ENCODE measurements around the gene RSPH3.
"Not testable (repeated sequence)": the region's sequence is repeated elsewhere in the genome, so short reads cannot be mapped to it uniquely, and the experiment has no call there.

Gene RSPH3, protein sequence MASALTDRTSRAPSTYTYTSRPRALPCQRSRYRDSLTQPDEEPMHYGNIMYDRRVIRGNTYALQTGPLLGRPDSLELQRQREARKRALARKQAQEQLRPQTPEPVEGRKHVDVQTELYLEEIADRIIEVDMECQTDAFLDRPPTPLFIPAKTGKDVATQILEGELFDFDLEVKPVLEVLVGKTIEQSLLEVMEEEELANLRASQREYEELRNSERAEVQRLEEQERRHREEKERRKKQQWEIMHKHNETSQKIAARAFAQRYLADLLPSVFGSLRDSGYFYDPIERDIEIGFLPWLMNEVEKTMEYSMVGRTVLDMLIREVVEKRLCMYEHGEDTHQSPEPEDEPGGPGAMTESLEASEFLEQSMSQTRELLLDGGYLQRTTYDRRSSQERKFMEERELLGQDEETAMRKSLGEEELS

DNA sequence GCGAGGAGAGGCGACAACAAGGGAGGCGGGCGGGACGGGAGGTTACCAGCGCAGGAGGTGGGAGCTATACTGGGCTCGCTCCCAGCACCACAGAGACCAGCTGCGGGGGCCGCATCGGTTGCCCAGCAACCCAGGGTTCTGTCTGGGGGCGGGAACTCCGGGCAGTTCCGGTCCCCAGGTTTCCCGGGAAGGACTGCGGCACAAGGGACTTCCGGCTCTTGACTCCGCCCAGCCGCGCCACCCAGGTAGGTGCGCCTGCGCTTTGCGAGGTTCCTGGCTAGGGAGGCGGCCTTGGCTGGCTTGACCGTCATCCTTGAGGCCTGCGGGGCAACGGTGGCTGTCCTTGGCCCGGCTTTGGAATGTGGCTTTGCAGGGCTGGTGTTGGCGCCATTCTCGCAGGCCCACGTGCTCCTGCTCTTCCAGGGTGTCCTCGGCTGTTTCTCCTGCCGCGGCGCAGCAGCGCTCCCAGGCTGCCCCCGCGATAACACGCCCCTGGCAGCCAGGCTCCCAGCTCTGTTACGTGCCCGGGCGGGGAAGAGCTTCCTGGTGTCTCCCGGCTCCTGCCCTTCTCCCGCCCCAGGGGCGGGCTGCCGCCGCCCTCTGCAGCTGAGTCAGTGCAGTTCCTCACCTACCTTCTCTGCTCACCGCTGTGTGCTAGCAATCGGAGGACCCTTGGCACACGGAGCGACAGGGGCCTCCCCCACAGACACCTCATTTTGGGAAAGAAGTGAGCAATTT, at the start of gene RSPH3:
RSPH3 (minus strand) TSS at position 537 of the 738 bp plus-strand sequence. CDS start 652 bp downstream, outside the sequence.
- peak; percentile 76 for DNase-seq (ENCODE audit: low read depth)

DNA sequence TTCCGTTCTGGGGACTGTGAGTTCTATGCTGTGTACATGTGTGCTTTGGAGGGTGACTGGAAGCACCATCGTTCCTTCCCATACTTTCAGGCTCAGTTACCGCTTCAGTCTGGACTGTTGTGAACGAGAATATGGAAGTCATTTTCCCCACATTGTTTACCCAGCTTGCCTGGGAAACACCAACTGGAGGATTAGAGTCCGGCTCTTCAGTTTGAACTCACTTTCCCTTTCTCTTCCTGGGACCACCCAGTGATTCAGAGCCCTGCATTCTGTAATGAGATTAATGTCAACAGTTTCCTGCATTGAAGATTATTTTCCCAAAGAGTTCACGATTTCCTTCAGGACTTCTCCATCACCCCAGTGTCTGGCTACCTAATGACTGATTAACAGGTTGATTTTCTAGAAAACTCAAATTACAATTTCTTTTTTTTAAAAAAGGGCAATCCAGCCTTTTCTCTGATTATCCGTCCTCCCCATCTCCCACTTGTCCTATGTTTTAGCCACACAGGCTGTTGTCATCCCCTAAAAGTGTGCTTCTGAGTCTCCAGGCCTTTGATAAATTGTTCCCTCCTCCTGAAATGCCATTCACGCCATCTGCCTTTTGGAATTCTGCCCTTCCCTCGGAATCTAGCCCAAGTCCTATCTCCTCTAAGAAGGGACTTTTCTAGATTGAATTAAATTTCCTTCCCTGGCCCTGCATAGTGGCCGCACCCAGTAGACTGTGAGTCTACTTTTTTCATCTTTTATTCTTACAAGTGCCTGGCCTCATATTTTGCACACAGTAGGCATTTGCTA, 48.1 kb upstream of the RSPH3 start:
- DNase-seq (ENCODE audit: low read depth): no peak

DNA sequence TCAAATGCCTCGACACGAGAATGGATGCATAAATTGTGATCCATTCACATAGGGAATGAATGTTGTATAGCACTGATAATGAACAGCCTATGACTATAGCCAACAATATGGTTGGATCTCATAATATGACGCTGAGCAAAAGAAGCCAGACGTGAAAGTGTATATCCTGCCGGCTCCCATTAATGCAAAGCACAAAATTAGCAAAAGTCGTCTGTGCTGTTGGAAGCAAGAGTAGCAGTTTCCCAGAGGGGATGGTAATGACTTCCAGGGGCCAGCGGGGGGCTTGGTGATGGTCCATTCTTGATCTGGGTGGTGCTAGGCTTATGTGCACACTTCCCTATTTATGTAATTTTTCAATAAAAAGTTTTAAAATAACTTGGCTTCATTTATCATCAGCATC, 45.8 kb upstream of the RSPH3 start:
- no peak for DNase-seq (ENCODE audit: low read depth)

DNA sequence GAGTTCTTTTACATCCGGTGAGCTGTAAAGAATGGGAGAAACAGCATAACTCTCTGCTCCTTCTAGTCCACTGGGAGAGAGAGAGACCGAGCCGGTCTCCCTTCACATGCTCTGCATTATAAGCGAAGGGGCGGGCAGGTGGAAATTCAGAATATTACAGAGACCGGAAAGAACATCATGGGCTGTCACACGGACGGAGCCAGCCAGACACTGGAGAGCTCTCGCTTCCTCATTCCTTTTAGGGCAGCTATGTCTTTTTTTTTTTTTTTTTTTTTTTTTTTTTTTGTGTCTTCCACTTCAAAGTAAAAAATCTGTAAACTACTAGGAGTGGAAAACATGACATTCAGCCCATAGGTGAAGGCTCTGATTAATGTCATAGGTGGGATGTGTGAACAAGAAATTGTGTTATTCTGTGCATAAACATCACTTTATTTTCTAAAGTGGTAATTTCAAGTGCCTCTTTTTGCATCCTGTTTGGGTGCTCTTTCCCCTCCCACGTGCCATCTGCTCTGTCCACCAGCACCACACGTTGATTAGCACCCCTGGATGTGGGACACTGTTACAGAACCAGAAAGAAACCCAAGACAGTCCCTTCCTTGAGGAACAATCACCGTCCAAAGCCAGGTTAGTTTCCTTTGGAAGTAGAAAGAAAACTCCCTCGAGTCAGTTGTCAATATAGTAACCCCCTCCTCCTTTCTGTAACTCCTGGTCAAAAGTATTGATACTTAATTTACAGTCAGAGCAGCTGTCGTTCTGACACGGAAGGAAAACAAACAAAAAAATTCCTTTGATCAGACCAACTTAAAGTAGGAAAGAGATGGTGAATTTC, 45.1 kb upstream of the RSPH3 start, which contains the start of gene TAGAP:
TAGAP (minus strand) TSS at position 93 of the 829 bp plus-strand sequence. CDS start 845 bp downstream, outside the sequence.
- no peak for DNase-seq (ENCODE audit: low read depth)

DNA sequence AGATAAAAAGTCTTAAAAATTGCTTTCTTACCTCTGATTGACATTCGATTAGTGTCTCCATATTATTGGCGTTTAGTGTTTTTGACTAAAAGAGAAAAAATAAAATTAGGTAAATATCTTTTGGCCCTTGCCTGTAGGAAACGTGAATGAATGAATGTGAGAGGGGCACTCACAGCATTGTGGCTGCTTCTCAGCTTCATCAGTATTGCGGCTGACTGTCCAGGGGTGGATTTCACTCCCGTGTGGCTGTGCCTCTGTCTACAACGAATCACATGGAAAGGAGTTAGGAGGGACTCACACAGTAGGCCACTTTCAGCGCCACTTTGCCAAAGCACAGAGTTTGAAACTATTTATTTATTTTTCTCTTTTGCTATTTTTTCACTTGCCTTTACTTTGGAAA, 43.9 kb upstream of the RSPH3 start:
- DNase-seq (ENCODE audit: low read depth): no peak

DNA sequence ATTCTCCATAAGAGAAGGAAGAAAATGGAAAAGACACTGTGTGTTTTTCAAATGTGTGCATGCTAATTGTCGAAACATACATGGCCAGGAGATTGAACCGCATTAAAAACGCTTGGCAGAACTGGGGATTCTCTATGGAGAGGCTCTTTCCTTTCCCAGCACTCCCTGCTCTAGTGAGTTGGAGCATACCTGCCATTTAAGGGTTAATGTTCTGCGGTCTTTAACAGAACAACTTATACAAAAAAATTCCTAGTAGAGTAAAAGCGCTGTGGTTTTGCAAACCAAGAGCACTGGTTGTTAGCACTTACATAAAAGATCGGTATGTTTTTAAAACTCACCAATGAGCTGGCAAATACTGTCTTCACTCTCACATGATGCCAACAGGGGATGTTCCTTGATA, 43.2 kb upstream of the RSPH3 start:
- DNase-seq (ENCODE audit: low read depth): no peak

DNA sequence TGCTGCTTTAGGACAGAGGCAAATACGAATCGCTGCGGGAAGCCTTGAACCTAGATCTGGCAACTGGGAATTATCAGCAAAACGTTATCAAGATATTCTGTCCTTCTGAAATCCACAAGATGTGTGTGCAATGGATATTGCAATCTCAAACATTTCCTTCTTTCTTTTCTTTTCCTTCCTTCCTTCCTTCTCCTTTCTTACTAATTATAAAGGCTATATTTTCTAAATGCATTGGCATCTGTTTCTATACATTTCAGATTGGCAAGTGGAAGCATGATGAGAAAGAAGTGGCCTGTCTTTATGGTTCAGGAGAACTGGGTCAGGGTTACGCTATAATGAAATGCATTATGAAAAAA, 42.8 kb upstream of the RSPH3 start:
- DNase-seq (ENCODE audit: low read depth): no peak

DNA sequence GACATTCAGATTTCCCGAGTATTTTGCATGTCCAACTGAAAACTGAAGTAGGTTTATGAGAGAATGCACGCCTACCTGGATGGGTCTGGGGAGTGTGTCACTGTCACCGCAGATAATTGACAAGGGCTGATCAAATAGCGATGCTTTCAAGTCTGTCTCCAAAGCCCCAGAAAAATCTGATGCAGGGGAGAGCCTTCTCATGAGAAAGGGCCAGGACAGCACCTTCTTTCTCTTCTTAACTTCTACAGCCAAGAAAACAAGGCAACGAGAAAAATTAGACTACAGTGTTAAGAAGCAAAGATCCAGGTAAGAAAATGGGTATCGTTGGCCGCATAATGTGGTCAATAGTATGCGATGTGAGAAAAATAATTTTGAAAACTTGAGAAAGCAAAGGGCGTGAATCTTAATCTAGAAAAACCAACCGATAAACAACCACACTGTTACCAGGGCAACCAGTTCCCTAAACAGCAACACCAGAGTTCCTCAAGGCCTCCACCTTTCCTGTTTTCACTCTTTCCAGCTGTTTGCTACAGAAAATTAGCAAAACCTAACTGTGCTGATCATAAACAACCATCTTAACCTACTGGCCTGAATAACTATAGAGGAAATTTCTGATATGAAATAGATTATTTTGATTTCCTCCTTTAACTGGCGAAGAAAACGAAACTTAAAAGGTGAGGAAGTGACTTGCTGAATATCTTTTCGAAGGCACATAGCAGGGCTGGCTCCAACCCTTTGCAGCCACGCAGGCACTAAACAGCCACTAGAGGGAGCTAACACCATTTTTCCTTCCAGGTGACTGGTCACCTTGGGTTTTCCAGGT, 42.2 kb upstream of the RSPH3 start:
- peak; percentile 13 for DNase-seq (ENCODE audit: low read depth)

DNA sequence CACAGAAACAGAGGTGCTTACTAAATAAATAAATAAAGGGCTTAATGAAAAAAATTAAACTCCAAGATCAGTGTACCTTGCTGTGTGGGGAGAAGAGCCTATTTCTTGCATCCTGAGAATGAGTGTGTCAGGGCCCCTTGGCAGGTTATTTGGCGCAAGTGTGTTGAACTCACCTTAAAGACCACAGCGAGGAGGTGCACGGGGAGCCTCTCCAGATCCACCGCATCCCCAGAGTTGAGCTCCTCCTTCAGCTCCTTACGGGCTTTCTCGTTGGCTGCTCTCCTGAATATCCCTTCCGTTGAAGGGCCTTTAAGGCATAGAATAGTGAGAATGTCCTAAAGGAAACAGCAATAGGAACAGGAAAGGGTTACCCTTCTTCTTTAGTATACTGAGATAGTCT, 41.2 kb upstream of the RSPH3 start:
- no peak for DNase-seq (ENCODE audit: low read depth)

DNA sequence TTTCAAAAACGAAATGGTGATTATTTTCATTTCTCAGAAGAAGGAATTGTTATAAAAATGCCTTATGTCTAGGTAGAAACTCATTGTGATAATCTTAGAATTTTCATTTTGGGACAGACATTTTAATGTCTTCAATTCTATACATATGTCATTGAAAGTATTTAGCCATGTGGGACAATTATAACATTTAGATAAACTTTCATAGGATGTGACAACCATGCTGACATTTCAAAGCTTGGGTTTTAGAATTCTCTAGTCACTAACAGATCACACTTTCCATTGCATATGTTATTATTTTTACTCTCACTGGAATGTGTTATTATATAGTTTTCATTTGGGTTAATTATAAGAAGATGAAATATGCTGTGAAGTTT, 39.9 kb upstream of the RSPH3 start:
- no peak for DNase-seq (ENCODE audit: low read depth)

DNA sequence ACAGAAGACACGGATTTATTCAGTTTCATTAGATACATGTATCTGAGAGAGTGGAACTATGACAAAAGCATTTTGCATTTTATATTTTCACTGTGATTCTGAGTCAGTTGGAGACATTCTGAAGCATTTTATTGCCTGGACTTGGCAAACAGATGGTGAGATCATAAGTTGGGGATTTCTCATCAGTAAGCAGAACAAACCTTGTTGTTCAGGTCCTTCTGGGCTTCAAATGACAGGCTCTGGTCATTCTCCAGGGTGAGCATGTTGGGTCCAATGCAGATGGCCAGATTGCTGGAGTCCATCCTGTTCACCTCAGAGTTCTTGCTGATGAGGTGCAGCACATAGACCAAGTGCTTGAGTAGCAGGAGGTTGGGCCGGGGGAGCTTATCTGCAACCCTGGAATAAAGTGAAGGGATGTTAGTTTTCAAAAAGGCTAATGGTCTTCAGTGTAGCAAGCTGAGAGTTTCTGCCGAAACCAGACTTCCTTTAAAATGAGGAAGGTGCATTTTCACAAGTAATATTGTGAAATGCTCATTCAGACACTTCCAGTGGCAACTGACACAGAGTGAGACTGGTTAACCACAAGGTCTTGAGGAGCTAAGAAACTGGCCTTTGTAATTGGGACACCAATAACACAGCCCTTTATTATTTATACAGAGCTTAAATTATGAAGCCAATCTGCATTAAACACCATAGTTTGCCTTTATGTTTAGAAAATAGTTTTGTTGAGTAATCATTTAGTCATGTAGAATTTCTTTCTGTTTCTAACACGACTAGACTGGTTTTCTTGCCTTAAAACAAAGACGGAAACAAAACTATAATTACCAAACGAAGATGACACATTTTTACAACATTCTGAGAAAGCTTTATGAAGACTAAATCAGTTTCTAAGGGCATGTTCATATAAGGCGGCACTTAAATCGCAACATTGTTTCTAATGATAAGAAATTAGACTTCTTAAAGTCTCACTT, 39.2 kb upstream of the RSPH3 start:
- peak; percentile 62 for DNase-seq (ENCODE audit: low read depth)

DNA sequence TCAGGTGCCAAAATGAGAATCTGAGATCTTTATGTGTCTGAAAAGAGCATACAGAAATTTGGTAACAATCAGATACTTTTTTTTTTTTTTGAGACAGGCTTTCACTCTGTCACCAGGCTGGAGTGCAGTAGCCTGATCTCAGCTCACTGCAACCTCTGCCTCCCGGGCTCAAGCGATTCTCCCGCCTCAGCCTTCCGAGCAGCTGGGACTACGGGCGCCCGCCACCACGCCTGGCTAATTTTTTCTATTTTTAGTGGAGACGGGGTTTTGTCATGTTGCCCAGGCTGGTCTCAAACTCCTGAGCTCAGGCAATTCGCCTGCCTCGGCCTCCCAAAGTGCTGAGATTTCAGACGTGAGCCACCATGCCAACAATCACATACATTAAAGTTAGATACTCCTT, 38.3 kb upstream of the RSPH3 start:
- DNase-seq (ENCODE audit: low read depth): not testable (repeated sequence)

DNA sequence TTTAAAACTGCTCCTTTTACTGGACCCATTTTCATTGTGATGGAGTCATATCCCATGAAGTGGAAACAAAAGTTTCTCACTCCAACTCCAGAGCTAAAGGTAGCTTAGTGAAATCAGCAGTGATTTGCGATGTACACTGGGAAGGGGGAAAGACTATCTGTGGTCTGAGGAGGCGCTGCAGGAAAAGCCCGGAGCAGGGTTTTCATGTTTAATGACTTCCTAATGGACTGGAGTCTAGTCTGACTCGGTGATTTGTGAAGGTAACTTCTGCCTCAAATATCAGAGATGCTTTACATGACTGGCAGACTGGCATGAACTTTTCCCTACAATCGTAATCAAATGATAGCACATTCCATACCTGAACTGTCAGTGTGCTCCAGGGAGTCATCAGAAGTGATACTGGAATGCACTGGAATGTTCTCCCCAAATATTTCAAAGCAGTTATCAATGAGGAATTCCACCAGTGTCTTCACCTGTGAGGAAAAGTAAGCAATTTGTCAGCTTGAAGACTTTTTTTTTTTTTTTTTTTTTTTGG, 37.8 kb upstream of the RSPH3 start:
- DNase-seq (ENCODE audit: low read depth): no peak

DNA sequence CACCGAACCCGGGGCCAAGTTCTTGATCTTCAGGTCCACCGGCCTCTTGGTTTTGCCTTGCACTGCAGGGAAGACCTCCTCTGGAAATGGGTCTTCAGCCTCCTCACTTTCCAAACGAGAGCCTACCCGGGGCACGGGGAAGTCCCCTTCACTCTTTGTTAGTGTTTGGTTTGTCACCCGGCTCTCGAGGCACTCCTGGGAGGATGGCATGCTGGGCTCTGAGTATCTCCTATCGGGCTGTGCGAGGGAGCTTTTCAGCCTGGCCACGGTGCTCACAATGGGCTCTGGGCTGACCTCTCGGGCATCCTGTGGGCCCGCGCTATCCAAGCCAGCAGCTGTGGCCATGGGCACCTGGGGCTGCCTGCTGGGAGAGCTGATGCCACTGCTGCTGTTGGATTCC, 36.7 kb upstream of the RSPH3 start:
- DNase-seq (ENCODE audit: low read depth): no peak

DNA sequence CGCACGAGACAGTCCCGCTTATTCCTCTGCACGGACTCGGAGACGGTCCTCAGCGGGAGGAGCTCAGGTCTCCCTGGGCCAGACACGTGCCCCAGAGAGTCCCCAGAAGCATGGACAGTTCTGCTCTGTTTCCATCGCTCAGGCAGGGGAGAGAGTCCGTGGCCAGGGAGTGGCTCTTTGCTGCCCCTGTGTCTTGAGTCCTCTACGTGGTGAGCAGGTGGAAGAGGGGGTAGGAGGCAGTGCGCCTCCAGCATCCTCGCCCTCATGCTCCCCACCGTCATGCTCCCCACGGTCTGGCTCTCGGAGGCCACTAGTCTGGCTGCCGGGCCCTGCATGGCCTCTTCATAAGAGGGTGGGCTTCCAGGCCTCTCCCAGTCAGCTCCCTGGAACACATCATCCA, 35.9 kb upstream of the RSPH3 start:
- DNase-seq (ENCODE audit: low read depth): no peak

DNA sequence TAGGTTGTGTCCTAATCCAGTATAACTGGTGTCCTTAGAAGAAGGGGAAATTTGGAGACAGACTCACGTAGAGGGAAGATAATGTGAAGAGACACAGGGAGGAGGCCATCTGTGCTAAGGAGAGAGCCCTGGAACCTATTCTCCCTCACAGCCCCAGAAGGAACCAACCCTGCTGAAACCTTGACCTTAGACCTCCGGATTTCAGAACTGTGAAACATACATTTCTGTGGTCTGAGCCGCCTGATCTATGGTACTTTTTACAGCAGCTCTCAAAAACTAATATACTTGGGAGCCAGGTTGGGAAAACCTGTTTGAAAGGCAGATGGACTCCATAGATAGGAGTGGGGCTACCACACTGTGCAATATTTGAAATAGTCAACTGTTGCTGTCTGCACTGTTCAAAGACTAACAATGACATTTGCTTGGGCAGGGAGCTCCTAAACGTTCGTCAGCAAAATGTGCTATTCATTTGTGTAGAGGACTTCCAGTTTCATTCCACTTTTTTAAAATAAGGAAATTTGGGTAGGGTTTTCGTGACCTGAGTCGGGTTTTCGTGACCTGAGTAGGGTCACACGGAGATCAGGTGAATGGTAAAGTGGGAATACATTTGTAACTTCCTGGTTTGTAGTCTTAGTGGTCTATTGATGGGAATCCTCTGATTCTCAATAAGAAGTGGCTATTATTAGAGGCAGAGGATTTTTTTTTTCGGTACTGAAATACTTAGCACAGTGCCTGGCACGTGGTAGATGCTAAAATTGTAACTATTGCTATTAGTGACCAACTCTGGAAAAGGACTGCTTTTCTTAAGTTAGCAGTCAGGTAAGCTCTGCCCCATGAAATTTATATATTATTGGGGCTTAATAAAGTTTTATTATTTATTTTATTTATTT, 33.4 kb upstream of the RSPH3 start:
- no peak for DNase-seq (ENCODE audit: low read depth)

DNA sequence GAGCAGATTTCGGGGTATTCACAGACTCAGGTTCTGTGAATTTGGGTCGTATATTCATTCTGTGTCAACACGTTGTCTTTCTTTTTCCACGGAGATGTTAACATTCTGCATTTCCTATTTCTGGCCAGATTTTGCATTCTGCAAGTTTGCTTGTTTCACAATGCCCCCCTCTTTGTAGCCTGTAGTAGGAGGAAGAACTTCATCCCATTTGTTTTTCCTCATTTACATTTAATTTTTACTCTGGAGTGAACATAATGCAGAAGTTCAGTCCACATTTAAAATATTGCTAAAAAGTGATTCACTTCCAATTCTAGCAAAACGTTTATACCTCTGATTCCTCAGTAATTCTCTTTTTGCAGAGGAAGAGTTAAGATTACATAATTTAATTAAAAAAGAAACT, 31.8 kb upstream of the RSPH3 start:
- no peak for DNase-seq (ENCODE audit: low read depth)

DNA sequence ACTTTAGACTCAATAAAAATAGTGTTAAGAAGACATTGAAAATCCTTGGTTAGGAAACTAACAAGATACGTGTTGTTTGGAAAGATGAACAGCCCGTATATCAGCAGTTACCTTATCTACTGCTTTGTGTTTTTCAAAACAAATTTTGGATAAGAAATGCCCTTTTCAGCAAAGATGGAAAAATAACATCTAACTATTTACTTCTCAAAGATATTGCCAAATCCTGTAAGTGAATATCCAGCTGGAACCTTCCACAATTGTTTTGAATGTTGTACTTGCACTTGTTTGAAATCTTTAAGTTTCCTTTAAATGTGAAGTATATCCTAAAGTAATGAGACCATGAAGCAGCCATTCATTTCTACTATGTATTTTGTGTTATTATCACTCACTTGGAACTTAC, 30.2 kb upstream of the RSPH3 start:
- DNase-seq (ENCODE audit: low read depth): no peak
